Measurements from ENCODE around the gene SLC51A. TPM values are rescaled to one million over a fixed set of nuclear protein-coding genes. Genes with fewer than 3 reads are reported as not detected.
A peak's percentile ranks its signal among the peaks of the same experiment; 100 is the strongest.
"Not testable (repeated sequence)": the region's sequence is repeated elsewhere in the genome, so short reads cannot be mapped to it uniquely, and the experiment has no call there.

SLC51A gene
- total and polyA plus RNA-seq, 12 donors, result 1.2 to 73.1 (median 12.7) TPM

GRCh38 chr3:196208942-196209695 is 7.2 kb upstream of the SLC51A start:
- intact Hi-C loops (cut with DNase I), result no loop called here
- WGBS, 4 donors, result 85 to 98% (median 92%) methylated on average over 13 to 24 of the region's 24 CpGs
- Histone ChIP-seq H3K4me1 (replicated peaks in 1 of 2) (peaks cover under 1 to 11% of the 10 kb centered on the region in 2 donors), H3K9me3 (replicated peaks in 1 of 3) (no peaks in the 10 kb centered on the region), H3K27me3 (no peaks in the 10 kb centered on the region), H3K36me3 (replicated peaks in 1 of 2) (no peaks in the 10 kb centered on the region), H3K27ac (peak overlapping the region in 1 of 5 donors; percentile 64), H3K4me3 (no peak overlapping the region)
- no peak for DNase-seq
- TF ChIP-seq POLR2A (IDR thresholded peaks at IDR 0.05) (no peak), CTCF (IDR thresholded peaks at IDR 0.05) (no peak)

GRCh38 chr3:196209944-196210672 is 6.2 kb upstream of the SLC51A start:
- H3K4me3 ChIP-seq; intact Hi-C loops (cut with DNase I); H3K27me3 ChIP-seq; H3K9me3 ChIP-seq (replicated peaks in 1 of 3); H3K36me3 ChIP-seq (replicated peaks in 1 of 2); DNase-seq; H3K27ac ChIP-seq: not testable (repeated sequence)
- peaks cover 11 to 21% of the 10 kb centered on the region in 2 donors for H3K4me1 ChIP-seq (replicated peaks in 1 of 2)
- 84 to 96% (median 91%) methylated on average over 11 of the region's 11 CpGs for WGBS, 4 donors

GRCh38 chr3:196210673-196211556 is 5.4 kb upstream of the SLC51A start, which contains the start of gene ZDHHC19:
ZDHHC19 (minus strand) TSS chr3:196211400; CDS start chr3:196211315, 85 bp downstream.
- Histone ChIP-seq H3K4me3 (no peak within 1 kb of the TSS), H3K27ac (peak within 1 kb of the TSS in 3 of 5 donors; percentile 16 to 41 (median 34)), H3K9me3 (replicated peaks in 1 of 3) (no peaks in the 10 kb centered on the region), H3K36me3 (replicated peaks in 1 of 2) (no peaks in the 10 kb centered on the region), H3K4me1 (replicated peaks in 1 of 2) (peaks cover 13 to 25% of the 10 kb centered on the region in 2 donors), H3K27me3 (no peaks in the 10 kb centered on the region)
- peak in 1 of 7 donors; percentile 19 for DNase-seq
- TF ChIP-seq POLR2A (IDR thresholded peaks at IDR 0.05), result no peak
- TF ChIP-seq CTCF (IDR thresholded peaks at IDR 0.05), result no peak
- 72 to 77% (median 74%) methylated on average over 20 to 23 of the region's 23 CpGs for WGBS, 4 donors
- intact Hi-C loops (cut with DNase I), result no loop called here

GRCh38 chr3:196214783-196215441 is 1.4 kb upstream of the SLC51A start:
- WGBS, 4 donors, result 43 to 60% (median 51%) methylated on average over 11 to 16 of the region's 16 CpGs
- intact Hi-C loops (cut with DNase I), result no loop called here
- H3K9me3 ChIP-seq (replicated peaks in 1 of 3), result no peaks in the 10 kb centered on the region
- H3K4me1 ChIP-seq (replicated peaks in 1 of 2), result peaks cover 20 to 43% of the 10 kb centered on the region in 2 donors
- TF ChIP-seq CTCF (IDR thresholded peaks at IDR 0.05) (no peak), POLR2A (IDR thresholded peaks at IDR 0.05) (no peak)
- no peak overlapping the region for H3K4me3 ChIP-seq
- H3K27ac ChIP-seq, result peak overlapping the region; percentile 24 to 85 (median 46)
- no peaks in the 10 kb centered on the region for H3K36me3 ChIP-seq (replicated peaks in 1 of 2)
- H3K27me3 ChIP-seq, result no peaks in the 10 kb centered on the region
- DNase-seq, result peak in 6 of 7 donors; percentile 70 to 86 (median 80)
